NAMALWA (cell line): ENCODE data around the gene FAM120B.
A peak's percentile ranks its signal among the peaks of the same experiment; 100 is the strongest.

Experiments
- DNase-seq: peaks from one replicate; pipeline ENCODE4 v3.0.0-alpha.2; 2015; ENCODE audit warnings: low spot score

The FAM120B gene

GRCh38 chr6:170272341-170273065 lies 34.1 kb upstream of the FAM120B start:
- no peak for DNase-seq

DNA sequence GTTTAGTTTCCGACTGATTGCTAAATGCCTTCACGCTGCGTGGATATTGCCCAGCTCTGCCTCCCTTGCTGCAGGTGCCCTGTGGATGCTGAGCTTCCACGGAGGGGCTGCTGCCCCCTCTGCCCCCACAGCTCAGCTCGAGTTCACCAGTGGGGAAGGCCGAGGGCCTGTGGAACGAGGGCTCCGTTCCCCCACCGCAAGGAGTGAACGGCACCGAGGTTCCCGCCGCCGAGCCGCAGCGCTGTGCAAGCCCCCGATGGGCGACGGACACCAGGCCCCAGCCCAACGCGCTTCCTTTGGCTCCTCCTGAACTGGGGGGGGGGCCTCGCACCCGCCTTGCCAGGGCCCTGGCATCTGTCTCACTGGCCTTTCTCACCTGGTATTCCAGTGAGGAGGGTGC lies 33.4 kb upstream of the FAM120B start:
- no peak for DNase-seq

DNA sequence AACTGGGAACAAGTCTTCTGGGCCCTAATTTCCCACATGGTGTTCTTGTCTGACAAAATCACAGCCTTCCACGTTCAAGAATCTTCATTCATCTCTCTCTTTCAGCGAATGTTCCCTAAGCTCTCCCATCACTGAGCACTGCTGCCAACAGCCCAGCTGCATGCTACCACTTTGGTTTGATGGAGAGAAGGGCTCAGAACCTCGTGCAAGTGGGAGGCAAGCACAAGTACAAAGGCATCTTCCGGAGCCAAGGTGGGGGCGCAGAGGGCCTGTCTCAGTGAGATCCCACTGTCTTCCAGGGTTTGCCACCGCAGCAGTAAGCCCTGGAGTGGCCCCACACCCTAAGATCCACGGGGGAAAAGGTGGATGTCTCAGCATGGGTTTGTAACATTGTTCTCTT lies 32.9 kb upstream of the FAM120B start:
- no peak for DNase-seq

DNA sequence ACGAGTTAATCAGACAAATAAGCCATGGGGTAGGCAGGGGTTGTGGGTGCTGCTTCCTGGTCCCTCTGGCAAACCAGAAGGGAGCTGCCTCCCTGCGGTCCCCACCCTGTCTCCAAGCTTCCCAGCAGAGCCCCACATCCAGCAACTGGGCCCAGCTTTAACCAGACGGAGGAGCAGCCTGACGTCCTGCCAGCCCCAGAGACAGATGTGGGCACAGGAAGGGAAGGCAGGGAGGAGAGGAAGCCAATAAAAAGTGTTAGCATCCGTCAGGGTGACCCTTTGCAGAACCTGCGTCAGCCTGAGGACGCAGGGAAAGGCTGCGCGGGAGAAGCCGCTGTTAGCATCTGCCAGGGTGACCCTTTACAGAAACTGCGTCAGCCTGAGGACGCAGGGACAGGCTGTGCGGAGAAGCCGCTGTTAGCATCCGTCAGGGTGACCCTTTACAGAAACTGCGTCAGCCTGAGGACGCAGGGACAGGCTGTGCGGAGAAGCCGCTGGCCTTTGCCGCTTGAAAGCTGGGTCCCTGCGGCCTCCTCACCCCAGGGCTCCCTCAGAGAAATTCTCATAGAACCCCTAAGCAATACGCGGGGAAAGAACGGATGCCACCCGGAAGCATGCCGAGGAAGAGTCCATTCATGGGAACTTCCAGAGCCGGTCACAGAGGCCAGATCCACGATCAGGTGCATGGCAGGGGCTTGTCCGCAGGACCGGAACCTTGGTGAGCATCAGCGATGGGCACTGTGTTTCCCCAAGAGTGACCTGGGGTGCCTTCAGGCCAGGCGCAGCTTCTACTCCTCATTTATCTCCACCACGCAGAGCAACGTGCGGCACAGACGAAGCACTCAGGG lies 31.6 kb upstream of the FAM120B start:
- DNase-seq: no peak

DNA sequence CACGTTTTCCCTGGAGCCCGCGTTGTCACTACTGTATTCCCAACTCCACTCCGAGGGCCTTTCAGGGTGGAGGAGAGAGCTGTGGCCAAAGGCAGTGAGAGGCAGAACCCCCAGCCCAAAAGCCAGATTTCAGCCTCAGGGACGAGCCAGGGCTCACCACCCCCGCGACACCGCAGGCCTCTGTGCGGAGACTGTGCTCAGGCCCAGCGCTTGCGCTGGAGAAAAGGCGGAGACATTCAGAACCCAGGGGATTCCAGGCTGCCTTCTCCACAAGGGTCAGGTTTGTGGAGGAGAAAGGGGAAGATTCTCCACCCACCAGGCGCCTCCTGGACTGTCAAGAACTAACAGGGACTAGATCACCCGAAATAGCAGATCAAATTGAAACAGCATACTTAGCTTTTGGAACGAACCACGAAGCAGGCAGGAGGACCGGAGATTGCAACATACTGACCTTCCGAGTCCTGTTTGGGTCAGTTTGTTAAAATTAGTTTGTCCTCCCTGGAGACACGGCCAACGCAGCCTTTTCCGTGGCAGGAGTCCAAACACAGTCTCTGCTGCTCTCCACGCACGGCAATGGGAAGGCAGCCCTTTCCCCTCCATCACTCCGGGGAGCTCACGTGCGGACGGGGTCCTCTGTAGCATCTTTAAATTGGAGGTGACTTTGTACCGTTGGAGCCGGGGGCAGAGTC lies 30.0 kb upstream of the FAM120B start:
- no peak for DNase-seq

DNA sequence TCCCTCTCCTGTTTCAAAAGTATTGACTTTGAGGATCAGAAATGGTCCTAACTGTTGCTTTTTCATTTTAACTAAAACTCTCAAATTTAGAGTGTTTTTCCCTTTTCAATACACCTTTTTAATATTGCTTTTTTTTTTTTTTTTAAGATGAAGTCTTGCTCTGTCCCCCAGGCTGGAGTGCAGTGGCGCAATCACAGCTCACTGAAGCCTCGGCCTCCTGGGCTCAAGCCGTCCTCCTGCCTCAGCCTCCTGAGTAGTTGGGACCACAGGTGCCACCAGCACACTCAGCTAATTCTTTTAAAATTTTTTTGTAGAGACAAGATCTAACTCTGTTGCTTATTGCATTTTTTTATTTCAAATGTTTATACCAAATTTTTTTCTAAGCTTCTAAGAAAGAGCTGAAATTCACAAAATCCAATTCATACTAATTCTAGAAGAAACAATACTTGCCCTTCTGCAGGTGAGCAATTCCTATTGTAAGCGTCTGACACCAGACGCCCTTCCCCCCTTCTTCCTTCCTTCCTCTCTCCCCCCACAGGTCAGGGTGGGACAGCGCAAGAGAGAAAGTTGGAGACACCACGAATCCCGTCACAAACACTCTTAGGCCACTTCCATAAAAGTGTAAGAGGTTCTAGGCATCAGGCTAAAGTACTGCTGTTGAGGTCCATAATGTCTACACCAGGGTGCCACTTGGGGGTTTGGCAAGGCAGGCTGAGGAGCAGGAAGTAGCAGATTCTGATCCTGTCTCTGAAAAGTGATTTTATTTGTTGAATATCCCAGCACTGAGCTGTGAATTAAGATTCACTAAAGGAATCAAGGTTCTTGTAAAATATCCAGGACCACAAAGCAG lies 28.4 kb upstream of the FAM120B start:
- DNase-seq: no peak

GRCh38 chr6:170278743-170279094 lies 27.8 kb upstream of the FAM120B start:
- DNase-seq: no peak

DNA sequence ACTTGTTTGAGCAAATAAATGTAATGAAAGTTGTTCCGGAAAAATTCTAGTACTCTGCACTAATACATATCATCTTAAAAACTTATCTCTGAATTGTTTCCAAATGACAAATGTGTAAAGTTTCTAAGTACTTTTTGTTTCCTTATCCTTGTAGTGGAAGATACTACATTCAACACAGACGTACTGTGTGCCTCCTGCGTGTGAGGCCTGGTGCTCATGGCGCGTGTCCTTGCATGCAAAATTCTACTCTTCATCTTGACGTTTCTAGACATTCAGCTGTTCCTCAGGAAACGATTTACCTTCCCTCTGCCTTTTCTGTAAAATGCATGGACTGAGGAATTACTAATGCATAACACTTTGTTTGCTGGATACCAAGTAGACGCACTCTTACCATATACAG lies 27.1 kb upstream of the FAM120B start:
- DNase-seq: no peak

DNA sequence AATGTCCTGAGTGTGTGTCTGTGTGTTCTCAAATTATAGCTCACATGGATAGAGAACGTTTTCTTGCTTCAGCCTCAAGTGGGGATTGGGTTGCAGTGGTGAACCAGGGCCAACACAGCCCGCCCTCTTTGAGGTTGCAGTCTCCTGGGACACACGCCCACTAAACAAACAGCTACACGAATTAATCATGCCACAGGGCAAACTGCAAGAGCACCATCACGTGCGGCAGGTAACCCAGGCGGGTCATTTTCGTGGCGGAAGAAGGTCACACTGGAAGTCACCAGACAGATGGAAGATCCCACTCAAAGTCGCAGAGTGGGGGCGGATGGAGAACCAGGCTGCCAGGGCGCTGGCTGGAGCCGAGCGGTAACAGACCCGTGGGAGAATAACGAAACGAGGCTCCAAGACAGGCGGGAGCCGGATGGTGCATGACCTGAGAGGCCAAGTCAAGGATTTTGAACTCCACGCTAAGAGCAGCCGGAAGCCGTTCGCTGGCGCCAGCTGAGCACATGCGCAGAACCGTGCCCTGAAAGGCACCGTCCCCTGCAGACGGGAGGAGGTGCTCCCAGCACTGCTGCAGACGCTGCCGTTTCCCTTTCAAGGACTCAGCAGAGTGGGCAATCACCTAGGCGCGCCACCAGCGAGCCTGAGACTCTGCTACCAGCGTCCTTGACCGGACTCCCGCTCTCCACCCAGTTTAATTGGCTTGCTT lies 26.4 kb upstream of the FAM120B start:
- DNase-seq: peak; percentile 73

DNA sequence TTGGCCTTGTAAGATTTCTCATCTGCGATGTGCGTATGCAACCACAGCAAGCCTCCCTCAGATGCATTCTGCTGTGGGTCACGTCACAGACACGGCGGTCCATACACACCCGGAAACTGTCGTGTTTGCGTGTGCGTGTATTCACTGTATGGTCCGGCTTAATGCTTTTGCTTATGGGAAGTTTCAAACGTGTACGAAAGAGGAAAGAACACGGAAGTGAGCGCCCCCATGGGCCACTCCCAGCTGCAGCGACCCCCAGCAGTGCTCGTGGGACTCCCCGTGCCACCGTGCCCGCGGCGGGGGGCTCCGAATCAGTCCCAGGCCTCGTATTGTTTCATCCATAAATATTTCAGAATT lies 25.9 kb upstream of the FAM120B start:
- DNase-seq: no peak

GRCh38 chr6:170281331-170282292 lies 24.9 kb upstream of the FAM120B start:
- no peak for DNase-seq

DNA sequence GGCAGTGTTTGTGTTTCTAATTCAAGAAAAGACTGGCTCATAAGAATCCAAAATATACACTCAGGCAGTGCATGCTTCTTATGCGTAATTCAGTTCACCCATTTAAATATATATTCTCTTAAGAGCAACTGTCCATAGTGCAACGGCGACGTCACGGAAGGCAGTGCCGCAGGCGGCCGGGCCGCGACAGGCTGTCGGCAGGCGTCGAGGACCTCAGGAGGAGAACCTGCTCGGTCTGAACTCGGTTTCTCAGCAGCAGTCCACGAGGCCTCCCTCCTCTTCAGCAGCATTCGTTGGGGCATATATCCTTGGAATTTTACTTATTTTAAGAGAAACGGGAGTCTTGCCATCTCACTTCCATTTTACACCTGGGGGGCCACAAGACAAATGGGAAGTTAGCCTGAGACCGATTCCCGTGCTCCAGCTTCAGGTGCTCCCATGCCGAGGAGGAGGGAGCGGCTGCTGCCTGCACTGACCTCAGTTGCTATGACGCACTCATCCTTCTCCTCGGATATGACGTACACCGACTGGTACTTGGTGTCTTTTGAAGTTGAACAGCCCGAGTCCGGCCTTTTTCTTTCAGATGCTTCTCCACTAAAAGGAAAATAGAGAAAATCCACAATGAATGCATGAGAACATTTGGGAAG lies 23.9 kb upstream of the FAM120B start:
- no peak for DNase-seq

DNA sequence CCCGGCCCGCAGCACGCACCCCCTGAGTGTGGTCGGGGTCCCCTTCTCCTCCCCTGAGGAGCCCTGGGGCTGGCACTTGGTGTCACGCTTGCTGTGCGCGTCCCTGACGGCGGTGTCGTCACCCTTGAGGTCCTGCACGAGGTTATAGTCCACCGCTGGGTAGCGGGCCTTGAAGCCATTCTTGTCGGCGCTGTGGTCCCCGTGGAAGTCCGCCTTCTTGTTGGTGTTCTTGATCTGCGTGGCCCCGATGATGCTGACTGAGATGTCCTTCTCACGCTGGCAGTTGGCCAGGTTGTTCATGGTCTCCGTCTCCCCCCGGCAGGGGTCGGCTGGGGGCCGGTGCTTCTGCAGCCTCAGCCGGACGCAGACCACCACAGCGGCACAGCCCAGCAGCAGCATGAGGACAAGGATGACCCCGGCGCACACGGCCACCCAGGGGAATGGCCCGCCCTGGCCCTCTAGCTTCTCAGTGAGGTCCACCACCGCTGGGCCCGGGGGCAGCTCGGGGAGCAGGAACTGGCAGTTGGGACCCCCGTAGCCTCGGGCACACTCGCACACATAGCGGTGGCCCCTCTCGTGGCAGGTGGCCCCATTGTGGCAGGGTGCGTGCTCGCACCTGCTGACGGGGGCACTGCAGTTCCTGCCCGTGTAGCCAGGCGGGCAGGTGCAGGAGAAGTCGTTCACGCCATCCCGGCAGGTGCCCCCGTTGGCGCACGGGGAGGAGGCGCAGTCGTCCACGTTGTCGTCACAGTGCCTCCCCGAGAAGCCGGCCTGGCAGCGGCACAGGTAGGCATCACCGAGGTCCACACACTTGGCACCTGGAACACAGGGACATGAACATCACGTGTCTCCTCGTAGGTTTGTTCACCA lies 23.1 kb upstream of the FAM120B start:
- no peak for DNase-seq

- DNase-seq: no peak
Observed at GRCh38 chr6:170284126-170284773, 22.3 kb upstream of the FAM120B start.

GRCh38 chr6:170284866-170285469 lies 21.6 kb upstream of the FAM120B start:
- DNase-seq: no peak

GRCh38 chr6:170285482-170285881 lies 21.1 kb upstream of the FAM120B start:
- no peak for DNase-seq

GRCh38 chr6:170286246-170286933 lies 20.2 kb upstream of the FAM120B start:
- DNase-seq: no peak
